Stimulated activated CD4-positive, alpha-beta T cell treated with anti-CD3 and anti-CD28 coated beads, Interleukin-4, amount 100 ng/mL, for 24 hours (primary cell): ENCODE data around the gene ZNF655.

Source experiments
- DNase-seq: peaks from one replicate; pipeline ENCODE4 v3.0.0-alpha.2; 2020

ZNF655 gene

DNA sequence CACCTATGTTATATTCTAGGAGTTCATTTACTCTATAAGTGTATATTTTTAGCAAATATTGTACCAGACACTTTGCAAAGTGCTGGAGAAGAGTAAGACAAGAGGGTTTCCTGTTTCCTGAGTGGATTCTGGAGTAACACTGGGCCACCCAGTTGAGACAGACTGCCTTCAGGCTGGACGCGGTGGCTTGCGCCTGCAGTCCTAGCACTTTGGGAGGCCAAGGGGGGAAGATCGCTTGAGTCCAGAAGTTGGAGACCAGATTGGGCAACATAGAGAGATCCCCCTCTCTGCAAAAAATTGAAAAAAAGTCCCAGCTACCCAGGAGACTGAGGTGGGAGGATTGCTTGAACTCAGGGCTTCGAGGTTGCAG, 57.5 kb downstream of the ZNF655 start:
- DNase-seq, result no peak

- peak; percentile 89 for DNase-seq
Observed at GRCh38 chr7:99616359-99617191, 58.1 kb downstream of the ZNF655 start, which contains the start of gene ZSCAN25. Gene ZSCAN25 (plus strand): TSS chr7:99616946. CDS start chr7:99619607, 2,661 bp downstream.

DNA sequence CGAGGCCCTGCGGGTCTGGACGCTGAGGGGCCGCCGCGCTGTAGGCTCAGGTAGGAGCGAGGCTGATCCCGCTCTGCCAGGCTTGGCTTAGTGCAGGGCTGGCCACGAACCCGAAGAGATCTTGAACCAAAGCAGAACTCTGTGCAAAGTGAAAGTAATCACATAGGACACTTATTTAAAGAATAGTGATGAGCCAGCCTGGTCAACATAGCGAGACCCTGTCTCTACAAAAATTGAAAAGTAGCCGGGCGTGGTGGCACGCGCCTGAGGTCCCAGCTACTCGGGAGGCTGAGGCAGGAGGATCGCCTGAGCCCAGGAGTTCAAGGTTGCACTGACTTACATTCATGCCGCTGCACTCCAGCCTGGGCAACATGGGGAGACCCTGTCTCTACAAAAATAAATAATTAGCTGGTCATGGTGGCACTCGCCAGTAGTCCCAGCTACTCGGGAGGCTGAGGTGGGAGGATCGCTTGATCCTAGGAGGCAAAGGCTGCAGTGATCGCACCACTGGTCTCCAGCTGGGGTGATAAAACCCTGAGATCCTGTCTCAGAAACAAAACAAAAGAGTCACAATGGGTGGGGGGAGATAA, 58.8 kb downstream of the ZNF655 start:
- DNase-seq, result no peak

GRCh38 chr7:99618726-99619125, 60.3 kb downstream of the ZNF655 start:
- DNase-seq, result no peak

- no peak for DNase-seq
Observed at GRCh38 chr7:99619571-99620130, 61.2 kb downstream of the ZNF655 start.

GRCh38 chr7:99621271-99621670, 62.8 kb downstream of the ZNF655 start:
- no peak for DNase-seq

GRCh38 chr7:99622596-99622995, 64.2 kb downstream of the ZNF655 start:
- no peak for DNase-seq

GRCh38 chr7:99623091-99623693, 64.8 kb downstream of the ZNF655 start:
- peak; percentile 23 for DNase-seq

DNA sequence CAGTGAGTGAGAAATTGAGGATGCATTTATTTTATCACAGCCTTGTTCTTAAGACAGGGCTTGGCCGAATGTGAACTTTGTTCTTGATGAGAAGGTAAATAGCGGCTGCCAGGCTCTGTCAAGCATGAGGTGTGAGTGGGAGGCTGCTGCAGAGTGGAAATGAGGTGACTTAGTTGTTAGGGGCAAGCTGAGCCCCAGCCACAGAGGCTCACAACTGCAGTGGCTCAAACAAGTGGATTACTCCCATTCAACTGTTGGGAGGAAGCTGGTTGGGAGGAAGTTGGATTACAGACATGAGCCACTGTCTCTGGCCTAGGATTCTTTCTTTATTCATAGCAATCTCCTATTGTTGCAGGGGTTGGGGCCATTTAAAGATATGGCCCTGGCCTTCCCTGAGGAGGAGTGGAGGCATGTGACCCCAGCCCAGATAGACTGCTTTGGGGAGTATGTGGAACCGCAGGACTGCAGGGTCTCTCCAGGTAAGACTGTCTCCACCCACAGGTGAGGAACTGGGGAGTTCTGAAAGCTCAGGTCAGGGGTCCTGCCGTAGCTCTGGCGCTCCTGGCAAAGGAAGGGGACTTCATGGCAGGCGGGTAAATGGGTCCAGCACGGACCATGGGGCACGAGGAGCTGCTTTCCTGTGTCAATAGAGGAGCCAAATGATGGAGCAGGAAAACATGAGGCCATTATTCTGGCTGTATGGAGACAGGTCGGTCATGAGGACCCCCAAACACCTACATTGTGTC, 65.4 kb downstream of the ZNF655 start:
- DNase-seq, result peak; percentile 43

DNA sequence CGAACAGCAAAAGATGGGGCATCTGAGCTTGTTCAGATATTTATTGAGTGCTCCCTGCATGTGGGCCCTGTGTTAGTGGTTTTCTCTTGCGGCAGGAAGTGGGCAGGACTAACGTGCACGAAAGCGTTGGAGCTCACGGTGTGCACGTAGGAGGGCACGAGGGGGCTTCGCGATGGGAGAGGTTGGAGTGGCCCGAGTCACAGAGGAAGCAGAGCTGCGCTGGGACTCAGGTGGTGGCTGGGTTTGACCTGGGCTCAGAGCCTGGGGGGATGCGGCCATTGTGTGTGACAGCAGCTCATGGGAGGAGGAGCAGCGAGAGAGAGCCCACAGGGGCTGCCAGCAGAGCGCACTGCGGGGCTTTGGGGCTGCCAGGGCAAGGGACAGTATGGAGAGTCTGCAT, 66.0 kb downstream of the ZNF655 start:
- DNase-seq, result peak; percentile 61

DNA sequence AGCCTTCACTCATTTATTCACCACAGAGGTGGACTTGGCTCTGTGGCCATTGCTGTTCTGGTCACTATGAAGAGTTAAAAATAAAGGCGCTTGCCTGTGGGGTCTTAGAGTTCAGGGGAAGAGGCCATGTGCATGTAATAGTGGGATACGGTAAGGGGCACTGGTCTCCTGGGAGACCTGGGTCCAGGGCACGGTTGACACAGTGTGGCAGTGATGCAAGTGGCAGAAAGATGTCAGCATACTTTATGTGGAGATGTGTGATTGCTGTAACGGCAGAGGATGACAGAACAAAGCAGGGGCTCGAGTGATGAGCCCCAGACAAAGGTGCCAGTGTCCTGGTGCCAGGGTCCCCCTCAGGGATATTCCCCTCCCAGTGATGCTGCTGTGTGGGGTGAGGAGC, 66.9 kb downstream of the ZNF655 start:
- DNase-seq, result no peak

- DNase-seq, result no peak
Observed at GRCh38 chr7:99625961-99626360, 67.5 kb downstream of the ZNF655 start.
